NCI-H1105 (cell line): ENCODE results near the gene ALPI.

ENCODE experiments used
- DNase-seq: peaks from one replicate; lab custom pipeline; 2025; lab: John Stamatoyannopoulos, UW

The ALPI gene

GRCh38 chr2:232460171-232460570 lies 4.2 kb downstream of the ALPI start:
- DNase-seq = no peak

GRCh38 chr2:232463701-232464543 lies 8.0 kb downstream of the ALPI start:
- no peak for DNase-seq

GRCh38 chr2:232464544-232464885 lies 8.6 kb downstream of the ALPI start:
- DNase-seq = no peak

DNA sequence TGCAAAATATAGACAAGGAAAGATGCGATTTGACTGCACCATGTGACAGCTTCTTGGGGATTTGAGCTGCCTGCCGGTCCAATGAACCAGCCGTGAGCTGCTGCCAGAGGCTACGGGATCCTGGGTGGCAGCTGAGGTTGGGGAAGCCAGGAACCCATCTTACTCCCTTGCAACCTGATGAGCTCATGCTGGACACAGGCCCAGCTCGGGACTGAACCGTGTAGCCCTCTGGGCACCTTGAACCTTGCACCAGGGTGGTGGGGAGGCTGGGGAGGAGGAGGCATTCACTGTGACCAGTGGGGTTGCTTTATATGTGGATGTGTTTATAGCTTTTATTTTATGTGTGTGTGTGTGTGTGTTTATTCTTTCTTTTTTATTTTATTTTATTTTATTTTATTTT lies 9.1 kb downstream of the ALPI start:
- DNase-seq = no peak

DNA sequence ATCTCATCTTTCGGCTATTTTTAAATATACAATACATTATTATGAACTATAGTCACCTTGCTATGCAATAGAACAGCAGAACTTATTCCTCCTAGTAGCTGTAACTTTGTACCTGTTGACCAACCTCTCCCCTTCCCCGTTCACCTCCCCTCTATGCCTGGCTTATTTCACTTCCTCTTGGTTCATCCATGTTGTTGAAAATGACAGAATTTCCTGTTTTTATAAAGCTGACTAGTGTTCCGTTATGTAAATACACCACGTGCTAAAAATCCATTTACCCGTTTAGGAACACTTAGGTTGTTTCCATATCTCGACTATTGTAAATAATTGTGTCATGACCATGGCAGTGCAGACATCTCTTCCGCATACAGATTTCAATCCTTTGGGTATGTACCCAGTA lies 10.3 kb downstream of the ALPI start:
- DNase-seq = no peak

DNA sequence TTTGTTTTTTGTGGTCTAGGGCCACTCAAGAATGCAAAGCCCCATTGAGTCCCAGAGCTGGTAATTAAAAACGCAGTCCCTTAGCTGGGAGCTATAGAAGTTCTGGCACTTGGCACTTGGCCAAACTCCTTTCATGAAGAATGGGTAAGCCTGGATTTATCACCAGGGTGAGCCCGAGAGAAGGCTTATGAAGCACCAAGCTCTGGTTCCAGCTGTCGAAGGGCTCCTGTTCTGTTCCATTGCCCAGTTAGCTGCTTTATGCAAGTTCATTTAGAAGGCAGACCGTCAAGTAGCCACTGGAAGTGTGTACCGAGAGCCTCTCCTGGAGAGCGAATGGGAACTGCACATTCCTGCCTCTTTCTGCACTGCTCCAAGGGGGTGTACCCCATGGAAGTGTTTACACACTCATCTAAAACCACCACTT lies 17.5 kb downstream of the ALPI start:
- DNase-seq = peak; percentile 86

DNA sequence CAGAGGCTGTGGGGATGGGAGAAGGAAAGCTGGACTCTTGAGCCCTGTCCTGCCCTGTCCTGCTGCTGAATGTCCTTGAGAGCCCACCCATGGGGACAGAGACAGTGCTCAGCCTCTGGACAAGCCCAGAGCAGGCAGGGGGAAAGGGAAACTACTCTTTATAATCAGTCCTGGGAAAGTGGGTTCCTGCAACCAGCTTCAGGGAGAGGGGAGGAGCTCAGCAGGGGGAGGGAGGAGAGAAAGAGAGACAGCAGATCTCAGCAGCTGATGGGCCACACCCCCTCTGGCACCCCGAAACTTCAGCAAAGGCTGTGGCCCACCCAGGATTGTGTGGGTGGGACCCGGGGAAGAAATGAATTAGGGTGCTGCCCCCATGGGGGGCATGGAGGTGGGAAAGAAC lies 20.1 kb downstream of the ALPI start:
- DNase-seq = no peak

DNA sequence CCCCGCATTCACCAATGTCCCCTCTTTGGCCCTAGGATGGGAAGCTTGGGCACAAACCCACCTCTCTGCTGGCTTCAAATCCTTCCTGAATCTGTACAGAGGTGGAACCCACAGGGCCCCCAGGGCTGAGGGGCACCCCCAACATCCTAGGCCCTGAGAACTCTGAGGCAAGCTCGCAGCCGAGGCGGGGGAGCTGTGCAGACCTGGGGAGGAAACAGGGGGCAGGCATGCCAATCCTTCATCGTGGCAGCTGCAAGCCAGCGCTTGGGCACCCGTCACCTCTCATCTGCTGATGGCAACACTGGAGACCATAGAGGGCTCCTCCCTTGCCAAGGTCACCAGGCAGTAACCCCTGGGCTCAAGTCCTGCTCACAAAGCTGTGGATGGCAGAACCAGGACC lies 20.8 kb downstream of the ALPI start:
- DNase-seq = no peak

DNA sequence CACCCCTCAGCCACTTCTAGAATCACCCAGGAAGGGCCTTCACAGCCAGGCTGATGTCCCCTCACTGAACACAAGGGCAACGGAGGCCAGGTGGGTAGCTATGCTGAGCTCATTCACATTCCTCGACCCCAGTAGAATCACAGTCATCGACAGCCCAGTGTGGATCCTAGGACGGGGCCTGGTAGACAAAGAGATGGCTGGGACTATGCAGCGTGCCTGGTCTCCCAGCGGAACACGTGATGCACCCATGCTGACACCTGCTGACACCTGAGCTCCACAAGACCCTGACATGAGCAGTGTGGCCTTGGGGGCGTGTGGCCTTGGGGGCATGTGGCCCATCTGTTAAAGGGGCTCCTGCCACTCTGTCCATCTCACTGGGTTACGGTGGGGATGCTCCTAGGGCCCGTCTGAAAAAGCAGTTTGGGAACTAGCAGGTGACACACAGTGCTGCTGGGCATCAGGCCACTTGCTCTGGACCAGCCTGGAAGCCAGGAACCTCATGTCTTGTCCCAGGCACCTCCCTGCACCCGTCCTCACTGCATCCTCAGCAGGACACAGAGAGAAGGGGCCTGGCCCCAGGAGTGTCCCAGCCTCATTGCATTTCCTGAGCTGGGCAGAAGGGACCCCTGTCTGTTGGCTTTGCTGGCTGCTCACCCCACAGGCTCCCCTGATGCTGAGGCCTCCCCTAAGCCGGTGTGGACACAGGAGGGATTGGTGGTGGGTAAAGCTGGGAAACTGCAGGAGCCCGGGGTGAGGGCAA lies 22.0 kb downstream of the ALPI start:
- no peak for DNase-seq

DNA sequence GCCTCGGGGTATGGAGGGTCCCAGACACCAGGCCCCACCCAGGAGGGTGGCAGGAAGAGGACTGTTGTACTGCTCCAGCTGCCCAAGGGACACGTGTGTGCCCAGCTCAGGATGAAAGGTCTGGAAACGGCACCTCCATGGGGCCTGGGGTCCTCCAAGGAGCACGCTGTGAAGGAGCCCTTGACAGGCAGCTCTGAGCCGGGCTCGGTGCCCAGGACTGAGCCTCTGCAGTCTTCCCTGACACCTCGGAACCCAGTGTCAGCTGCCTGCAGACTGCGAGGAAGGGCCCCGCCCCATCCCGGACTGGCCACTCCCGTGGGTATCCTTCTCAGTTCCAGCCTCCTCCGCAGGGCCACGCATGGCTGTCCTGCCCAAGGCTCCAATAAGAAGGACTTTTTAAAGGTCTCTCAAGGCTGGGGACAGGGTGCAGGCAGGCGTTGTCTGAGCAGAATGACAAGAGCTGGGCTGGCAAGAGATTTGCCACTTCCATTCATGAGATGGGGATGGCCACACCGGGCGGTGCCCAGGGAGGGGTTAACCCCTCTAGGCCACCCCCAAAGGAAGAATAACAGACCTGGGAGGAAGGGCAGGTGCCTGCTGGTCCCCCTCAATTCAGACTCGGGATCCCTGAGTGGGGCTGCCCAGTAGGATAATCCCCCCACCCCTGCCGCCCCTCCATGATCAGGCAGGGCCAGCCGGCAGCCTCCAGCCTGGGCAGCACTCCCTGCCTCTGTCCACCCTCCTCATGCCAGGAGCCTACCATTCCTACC lies 22.8 kb downstream of the ALPI start:
- no peak for DNase-seq

DNA sequence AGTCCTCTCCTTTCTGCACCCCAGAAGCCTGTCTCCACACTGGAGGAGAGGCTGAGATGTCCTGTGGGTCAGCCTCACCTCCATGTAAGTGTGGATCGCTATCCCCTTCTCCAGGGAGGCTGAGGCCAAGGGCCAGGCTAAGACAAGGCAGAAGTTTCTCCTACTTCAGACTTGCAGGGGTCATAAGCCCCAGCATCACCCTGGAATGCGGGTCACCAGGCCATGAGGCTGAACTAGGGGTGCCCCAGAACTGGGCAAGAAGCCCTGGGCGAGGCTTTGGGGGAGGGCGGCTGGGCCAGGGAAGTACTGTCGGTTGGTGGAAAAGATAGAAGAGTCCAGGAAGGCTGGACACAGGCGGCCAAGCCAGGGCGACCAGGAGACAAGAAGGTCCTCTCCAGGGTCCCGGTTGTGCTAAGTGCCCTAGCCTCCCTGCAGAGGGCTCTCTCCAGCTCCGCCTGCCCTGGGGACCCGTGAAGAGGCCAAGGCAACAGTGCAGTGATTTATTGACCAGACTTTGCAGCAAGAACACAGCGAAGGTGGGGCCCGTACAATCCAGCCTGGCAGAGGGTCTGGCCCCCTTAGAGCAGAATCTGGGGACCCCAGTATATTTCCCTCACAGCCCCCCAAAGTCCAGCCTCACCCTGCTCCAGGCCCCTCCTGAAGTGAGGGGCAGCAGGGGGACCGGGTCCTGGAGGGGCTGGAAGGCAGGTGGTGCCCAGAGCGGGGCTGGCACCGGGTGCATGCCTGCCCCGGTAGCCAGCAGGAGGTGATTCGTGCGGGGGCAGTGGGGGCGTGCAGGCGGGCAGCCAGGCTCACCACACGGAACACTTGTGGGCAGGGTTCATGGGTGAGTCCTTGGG lies 23.6 kb downstream of the ALPI start:
- DNase-seq = no peak

- no peak for DNase-seq
Observed at GRCh38 chr2:232480201-232481190, 24.5 kb downstream of the ALPI start.

GRCh38 chr2:232481322-232482140 lies 25.6 kb downstream of the ALPI start:
- no peak for DNase-seq

- no peak for DNase-seq
Observed at GRCh38 chr2:232482301-232483238, 26.6 kb downstream of the ALPI start.

- DNase-seq = no peak
Observed at GRCh38 chr2:232483311-232483922, 27.5 kb downstream of the ALPI start.

DNA sequence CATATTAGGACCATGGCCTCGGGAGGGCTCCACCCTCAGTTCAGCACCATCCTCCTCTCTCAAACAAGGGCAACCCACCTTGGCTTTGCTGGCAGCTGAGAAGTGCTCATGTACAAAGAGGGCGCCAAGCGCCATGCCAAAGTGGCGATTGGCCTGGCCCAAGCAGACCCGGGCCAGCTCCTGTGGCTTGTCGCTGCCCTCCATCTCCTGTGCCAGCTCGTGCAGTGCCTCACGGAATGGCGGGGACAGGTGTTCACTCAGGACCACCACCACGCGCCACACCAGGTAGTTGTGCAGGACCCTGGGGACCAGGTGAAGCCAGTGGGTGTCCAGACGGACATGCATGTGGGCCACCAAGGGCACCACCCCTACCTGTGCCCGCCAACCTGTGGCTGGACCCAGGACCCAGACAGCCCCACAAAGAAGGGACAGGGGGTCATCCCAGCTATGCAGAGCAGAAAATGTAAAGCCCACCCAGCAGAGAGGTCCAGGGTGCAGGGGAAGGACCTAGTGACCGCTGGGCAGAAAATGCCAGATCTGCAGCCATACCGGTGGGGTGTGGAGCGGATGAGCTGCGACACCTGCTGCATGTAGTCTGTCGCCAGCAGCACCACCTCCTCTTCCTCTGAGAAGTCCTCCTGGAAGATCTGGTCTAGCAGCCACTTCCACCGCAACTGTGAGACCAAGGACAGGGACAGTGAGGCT lies 28.1 kb downstream of the ALPI start:
- DNase-seq = no peak

- no peak for DNase-seq
Observed at GRCh38 chr2:232484628-232485347, 28.8 kb downstream of the ALPI start.
